HG03135 (cell line): ENCODE data around the gene ZNF740.
"Not testable (repeated sequence)": the region's sequence is repeated elsewhere in the genome, so short reads cannot be mapped to it uniquely, and the experiment has no call there.

Experiments used
- ATAC-seq: cut with Tn5 transposase; IDR thresholded peaks from one replicate; pipeline ENCODE4 v1.9.1; 2021; ENCODE audit warnings: mild to moderate bottlenecking, moderate library complexity; ENCODE audit not compliant: unreplicated experiment

Gene ZNF740, protein sequence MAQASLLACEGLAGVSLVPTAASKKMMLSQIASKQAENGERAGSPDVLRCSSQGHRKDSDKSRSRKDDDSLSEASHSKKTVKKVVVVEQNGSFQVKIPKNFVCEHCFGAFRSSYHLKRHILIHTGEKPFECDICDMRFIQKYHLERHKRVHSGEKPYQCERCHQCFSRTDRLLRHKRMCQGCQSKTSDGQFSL

DNA sequence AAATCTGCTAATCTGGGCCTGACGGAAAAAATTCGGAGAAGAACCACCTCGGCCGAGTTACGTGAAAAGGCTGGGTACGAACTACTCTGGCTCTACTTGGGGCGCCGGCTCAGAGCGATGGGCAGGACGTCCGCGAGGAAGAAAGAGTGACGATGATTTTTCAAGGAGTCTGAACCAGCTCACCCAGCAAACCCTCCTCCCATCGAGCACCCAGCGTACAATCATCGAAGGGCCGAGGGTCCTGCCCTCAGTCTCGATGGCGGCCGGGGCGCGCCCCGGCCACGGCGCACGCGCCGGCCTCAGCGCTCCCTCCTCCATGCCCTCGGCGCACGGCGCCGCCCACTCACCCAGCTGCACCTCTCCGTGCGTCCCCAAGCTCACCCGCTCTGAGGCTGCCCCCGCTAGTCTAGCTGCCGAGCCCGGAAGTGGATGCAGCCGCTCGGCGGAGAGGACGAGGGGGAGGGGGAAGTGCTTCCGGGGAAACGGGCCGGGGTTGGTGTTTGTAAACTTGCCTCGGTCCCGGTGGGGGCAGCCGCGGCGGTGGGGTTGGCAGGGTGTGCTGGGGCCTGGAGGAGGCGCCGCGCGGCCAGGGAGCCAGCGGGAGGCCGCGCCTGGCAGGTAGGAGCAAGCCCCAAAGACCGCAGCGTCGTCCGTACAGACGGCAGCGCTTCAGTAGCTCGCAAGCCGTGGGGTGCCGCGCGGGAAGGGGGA is at the start of gene ZNF740, which contains the start of gene CSAD:
Gene ZNF740 (plus strand): TSS at position 503 of the 711 bp plus-strand sequence. CDS start 1,262 bp downstream, outside the sequence.
Gene CSAD (minus strand): TSS at position 706 of the 711 bp plus-strand sequence. CDS start 7,455 bp downstream, outside the sequence.
- peak; percentile 93 for ATAC-seq

DNA sequence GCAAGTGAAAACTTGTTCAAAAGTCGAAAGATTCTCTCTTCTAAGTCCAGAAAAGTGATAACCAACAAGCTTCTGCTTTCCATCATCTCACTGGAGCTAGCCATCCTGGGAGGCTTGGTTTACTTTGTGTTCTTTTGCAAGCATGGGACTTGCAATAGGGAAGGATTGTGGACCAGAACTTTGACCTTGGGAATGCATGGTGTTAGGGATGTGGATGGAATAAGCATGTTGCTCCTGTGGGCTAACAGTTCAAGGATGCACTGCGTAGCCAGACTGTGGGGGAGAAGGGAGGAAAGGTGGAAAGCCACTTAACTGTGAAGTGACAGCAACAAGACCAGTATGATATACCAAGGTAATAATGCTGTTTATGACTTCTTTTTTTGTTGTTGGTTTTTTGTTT is 48.7 kb upstream of the ZNF740 start:
- ATAC-seq: no peak

DNA sequence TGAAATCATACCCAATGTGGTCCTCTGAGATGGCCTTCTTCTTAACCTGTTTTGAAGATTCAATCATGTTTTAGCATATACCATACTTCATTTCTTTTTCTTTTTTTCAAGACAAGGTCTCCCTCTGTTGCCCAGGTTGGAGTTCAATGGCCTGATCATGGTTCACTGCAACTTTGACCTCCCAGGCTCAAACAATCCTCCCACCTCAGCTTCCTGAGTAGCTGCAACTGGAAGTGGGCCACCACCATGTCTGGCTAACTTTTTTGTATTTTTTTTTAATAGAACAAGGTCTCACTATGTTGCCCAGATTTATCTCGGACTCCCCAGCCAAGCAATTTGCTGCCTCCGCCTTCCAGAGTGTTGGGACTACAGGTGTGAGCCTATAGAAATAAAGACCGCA is 46.8 kb upstream of the ZNF740 start:
- no peak for ATAC-seq

DNA sequence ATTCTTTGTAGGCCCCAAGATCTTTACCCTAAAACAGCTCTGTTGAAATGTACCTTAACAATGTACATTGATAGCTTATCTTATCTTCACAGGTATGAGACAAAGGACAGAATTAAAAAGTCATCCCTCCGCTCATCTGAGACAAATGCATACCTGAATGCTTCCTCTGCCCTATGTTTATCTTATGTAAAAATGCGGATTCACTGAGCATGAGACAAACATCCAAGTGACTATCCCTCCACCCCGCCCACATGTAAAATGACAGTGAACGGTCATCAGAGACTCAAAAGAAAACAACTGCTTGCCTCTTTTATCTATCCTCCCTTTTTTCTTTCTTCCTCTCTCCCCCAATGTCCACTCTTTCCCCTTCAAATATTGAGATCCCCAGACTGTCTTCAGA is 37.2 kb upstream of the ZNF740 start:
- ATAC-seq: no peak

DNA sequence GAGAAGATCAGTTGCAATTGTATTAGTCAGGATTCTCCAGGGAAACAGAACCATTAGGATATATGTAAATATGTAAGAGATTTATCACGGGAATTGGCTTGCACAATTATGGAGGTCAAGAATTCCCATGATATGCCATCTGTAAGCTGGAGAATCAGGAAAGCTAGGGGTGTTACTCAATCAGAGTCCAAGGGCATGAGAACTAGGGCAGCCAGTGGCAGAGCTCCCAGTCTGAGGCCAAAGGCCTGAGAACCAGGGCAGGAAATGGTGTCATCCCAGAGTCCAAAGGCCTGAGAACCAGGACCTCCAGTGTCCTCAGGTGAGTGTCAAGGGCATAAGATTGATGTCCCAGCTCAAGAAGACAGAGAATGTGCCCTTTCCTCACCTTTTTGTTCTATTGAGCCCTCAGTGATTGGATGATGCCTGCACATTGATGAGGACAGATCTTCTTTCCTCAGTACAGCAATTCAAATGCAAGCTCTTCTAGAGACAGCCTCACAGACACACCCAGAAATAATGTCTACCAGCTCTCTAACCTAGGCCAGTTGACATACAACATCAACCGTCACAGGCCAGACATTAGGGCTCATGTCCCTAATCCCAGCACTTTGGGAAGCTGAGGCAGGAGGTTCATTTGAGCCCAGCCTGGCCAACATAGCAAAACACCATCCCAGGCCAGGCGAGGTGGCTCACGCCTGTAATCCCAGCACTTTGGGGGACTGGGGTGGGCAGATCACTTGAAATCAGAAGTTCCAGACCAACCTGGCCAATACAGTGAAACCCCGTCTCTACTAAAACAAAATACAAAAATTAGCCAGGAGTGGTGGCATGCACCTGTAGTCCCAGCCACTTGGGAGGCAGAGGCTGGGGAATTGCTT is 34.9 kb upstream of the ZNF740 start:
- ATAC-seq: no peak

DNA sequence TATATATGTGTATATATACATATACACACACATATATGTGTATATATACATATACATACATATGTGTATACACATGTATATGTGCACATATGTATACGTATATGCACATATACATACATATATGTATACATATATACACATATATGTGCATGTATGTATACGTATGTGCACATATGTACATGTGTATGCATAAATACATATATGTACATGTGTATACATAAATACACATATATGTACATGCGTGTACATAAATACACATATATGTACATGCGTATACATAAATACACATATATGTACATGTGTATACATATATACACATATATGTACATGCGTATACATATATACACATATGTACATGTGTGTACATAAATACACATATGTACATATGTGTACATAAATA is 33.3 kb upstream of the ZNF740 start:
- no peak for ATAC-seq

DNA sequence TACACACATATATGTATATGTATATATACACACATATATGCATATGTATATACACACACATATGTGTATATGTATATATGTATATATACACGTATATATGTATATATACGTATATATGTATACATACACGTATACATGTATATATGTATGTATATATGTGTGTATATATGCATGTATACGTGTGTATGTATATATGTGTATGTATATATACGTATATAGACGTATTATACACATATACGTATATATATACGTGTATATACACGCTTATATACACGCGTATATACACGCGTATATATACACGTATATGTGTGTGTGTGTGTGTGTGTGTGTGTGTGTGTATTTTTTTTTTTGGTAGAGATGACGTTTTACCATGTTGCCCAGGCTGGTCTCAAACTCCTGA is 32.9 kb upstream of the ZNF740 start:
- no peak for ATAC-seq

DNA sequence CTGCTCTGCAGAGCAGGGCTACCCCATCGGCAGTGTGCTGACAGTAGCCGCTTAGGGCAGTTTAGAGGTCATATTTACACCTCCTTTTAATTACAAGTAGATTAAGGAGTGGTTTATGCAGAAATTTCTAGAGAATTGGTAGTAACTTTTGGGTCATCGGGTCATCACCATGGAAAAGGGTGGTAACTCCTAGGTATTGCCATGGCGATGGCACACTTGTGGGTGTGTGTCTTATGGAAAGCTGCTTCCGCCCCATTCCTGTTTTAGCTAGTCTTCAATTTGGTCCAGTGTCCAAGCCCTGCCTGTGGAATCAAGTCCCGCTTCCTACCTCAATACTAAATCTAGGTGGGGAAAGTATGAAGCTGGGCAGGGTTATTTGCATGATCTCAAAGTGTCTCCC is 29.5 kb upstream of the ZNF740 start:
- no peak for ATAC-seq

DNA sequence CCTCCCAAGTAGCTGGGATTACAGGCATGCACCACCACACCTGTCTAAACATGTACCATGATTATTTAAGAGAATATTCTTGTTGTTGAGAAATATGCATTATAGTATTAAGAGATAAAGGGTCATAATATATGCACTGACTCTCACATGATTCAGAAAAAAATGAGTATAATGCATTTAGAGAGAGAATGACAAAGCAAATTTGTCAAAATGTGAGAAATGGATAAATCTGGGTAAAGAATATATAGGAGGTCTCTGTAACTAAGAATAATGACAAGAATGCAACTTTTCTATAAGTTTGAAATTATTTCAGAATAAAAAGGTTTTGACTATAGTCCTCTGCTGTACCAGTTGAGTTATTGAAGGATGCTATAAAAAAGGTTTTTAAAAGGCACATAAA is 28.1 kb upstream of the ZNF740 start:
- ATAC-seq: no peak

DNA sequence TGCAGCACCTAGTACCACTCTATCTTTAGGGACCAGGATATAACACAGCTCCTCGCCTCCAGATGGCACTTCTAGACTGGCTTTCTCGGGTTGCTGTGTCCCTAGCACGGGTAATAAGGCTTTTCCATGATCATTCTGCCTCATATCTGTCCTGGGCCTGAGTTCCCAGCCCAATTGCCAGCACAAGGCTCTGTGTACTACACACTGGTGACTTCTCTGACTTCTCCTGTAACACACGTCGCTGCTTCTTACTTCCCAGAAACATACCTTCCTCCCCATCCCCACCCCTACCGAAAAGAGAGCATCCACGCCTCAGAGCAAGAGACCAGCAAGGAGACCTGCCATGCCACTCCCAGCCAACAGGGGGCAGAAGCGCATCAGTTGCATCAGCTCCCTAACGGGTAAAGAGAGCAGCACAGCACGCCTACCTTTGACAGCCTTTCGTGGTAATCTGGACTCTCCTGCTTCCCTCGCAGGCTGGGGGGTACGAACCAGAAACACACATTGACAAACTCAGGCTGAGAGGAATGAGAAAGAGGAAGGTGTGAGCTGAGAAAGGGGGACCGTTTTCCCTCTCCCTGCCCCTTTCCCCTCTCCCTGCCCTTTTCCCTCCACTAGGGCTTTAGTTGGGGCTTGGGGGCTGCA is 21.2 kb upstream of the ZNF740 start:
- no peak for ATAC-seq

DNA sequence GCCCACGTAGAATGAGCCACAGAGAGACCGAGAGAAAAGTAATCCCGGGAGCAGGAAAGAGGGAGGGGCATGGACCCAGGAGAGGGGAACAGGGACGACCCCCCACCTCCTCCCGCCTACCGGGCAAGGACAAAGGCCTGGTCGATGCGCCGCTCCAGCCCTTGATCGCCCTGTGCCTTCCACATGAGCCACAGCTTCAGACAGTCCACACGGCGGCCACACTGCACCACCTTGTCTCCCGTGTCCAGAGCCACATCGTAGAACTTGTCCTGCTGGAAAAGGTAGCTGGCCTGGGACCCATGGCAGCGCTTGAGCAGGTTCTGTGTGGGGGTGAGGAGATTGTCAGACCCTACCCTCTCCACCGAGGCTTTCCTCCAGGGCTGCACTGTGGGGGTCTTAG is 20.5 kb upstream of the ZNF740 start:
- ATAC-seq: no peak

DNA sequence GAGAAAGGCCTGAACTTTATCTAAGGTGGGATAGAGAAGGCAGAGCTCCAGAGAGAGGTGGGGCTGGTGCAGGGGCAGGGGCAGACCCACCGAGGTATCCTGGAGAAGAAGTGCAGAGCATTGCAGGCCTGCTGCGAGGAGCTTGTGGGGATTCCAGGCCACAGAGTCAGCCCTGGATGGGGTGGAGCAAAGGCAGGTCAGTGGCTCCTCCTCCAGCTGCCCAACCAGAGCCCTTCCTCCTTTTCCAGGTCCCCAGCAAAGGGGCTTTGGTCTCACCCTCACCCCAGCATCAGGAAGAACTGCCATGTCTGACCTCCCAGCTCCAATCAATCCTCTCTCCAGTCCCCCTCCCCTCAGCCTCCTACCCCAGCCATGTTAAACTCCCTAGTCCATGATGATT is 19.8 kb upstream of the ZNF740 start:
- no peak for ATAC-seq

DNA sequence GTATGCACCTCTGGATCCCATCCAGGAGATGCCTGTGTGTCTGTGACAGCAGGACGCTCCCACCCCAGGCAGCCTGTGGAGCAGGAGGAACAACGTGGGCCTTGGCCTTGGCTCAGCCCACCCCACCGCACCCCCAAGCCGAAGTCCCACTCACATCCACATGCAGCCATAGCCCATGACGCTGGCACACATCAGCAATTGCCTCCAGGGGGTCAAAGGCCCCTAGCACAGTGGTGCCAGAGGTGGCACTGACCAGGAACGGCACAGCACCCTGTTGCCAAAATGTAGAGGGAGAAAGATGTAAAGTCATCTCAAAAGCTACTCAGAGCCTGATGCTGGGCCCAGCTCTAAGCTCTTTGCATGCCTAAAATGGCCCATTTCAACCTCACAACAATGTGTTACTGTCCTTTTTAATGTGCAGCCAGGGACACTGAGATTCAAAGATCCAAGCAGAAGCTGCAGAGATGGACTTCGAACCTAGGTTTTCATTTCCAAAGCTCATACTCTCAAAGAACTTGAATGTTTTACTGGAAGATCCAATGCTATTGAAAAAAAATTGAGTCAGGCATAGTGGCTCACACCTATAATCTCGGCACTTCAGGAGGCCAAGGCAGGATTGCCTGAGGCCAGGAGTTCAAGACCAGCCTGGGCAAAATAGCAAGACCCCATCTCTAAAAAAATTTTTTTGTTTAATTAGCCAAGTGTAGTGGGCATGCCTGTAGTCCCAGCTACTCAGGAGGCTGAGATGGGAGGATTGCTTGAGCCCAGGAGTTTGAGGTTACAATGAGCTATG is 19.2 kb upstream of the ZNF740 start:
- ATAC-seq: no peak

DNA sequence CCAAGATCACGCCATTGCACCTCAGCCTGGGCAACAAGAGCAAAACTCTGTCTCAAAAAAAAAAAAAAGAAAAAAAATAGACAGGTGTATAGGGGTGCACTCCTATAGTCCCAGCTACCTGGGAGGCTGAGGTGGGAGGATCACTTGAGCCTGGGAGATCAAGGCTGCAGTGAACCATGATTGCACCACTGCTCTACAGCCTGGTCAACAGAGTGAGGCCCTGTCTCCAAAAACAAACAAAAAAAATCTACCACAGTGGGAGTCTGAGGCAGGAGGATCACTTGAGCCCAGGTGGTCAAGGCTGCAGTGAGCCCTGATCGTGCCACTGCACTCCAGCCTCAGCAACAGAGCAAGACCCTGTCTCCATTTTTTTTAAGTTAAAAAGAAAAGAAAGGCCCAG is 17.5 kb upstream of the ZNF740 start:
- not testable (repeated sequence) for ATAC-seq

DNA sequence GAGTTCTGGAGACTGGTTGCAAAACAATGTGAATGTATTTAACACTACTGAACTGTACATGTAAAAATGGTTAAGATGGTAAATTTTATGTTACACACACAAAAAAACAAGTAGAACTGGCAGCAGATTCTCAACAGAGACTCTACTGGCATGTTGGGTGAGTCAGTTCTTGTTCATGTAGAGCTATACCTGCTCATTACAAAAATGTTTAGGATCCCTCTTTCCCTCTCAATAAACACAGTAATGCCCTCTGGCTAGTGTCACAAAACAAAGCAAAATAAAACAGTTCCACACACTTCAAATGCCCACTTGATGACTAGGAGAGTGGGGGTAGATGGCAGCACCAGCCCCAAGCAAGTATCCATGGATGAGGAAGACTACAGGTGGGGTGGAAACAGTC is 13.7 kb upstream of the ZNF740 start:
- ATAC-seq: no peak

DNA sequence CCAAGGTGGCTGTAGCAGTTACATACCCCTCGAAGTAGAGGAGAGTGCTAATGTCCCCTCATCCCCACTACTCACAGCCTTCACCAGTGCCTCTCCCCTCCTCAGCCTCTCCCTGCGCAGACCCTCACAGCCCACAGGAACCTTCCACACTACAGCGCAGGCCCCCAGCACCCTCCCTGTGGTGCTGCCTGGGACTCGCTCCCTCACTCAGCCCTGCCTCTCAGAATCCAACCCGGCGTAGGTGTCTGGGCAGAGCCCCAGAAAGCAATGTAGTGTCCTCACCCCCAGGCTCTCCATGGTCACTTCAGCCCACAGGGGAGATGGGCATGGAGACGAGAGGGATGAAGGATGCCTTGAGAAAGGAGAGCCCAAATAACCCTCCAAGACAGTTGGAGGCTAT is 10.9 kb upstream of the ZNF740 start:
- no peak for ATAC-seq

DNA sequence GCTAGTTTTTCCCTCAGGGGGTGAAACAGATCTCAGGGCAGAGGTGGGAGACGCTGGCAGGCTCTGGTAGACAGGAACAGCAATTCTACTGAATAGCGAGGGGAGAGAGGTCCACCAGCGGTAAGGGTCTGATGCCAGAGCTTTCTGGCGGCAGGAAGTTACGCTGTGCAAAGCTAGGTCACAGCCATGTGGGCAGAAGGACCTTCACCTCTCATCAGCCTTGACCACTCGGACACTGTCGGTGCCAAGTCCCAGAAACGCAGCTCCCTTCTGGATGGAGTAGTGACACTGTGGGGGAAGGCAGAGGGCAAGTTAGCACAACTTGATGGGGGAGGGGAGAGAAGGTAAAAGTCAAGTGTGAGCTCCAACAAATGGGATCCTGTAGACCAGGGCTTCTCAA is 10.3 kb upstream of the ZNF740 start:
- ATAC-seq: no peak

DNA sequence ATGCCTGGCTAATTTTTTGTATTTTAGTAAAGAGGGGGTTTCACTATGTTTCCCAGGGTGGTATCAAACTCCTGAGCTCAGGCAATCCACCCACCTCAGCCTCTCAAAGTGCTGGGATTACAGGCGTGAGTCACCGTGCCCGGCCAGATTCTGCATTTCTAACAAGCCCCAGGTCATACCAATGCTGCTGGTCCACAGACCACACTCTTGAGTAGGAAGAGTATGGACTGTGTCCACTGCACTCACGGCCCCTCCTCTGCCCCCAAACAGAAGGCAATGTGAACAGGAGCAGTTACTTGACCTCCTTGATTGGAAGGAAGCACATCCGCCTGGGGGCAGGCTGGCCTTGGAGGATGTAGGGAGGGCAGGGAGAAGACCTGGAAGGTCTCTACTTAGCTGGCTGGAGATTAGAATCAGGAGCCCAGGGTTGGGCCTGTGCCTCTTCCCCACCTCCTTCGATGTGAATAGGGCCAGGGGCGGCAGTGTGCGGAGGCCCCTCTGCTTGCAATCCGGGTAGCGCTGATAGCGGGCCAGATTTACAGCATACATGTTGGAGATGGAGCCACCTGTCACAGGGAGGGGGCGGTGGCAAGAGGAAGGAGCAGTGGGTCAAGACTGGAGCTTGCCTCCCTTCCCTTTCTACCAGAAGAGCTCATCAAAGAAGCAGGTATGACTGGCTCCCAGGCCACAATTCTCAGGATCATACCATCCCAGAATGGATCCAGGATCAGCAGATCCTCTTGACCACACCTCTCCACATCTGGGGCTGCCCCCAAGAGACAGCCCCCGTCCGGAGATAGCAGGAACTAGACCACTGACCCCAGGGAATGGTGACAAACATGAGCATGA is 9.4 kb upstream of the ZNF740 start:
- no peak for ATAC-seq

DNA sequence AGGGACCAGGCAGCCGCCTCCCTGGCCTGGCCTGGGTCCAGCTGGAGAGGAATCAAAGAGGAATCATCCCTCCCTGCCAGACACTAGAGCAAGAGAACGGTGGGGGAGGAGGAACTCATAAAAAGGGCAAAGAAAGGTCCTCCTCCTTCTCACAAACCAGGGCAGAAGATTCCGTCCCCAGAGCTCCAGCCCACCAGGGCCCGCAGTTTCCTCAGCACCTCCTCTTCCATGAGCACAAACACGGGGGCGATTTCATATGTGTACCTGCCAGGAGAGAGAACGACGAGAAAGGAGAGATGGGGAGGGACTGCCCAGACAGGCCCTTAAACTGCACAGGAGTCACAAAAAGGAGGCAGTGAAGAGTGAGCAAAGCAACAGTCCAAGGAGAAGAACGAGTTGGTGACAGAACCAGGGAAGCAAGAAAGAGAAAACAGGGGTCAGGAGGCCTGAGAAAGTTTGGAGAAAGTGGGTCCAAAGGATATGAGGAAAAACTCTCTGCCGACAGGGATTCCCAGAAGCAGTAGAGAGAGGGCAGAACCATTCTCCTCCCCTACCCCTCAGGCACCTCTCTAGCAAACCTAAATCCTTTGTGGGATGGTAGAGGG is 8.7 kb upstream of the ZNF740 start:
- ATAC-seq: no peak
